Heart left ventricle (tissue), 16 donors: ENCODE results near the gene AHSA1. TPM values are rescaled to one million over a fixed set of nuclear protein-coding genes. Genes with fewer than 3 reads are reported as not detected.

Experiments
- ATAC-seq, 4 donors: fragments of 200-7000 bp; cut with Tn5 transposase; one replicate each; pipeline ENCODE4 v1.9.1; 2020 to 2022; ENCODE audit warnings: moderate library complexity in 4 of 4, mild to moderate bottlenecking in 3 of 4, moderate number of reproducible peaks in 1 of 4
- DNase-seq, 5 donors: peaks; one replicate each; pipeline ENCODE4 v3.0.0-alpha.2; 2020
- H3K27ac ChIP-seq, 12 donors: fragments of 200-600 bp; sonication (generic) in 4 of 12; one replicate each; pipeline versions ENCODE4 v1.5.0 to v1.8.0; 2016 to 2022; ENCODE audit warnings: mild to moderate bottlenecking in 2 of 12
- H3K27me3 ChIP-seq, 9 donors: fragments of 200-600 bp; sonication (generic) in 2 of 9; one replicate each; pipeline versions ENCODE4 v1.5.1 to v1.8.0; 2016 to 2022; ENCODE audit warnings: mild to moderate bottlenecking in 3 of 9
- H3K36me3 ChIP-seq, 9 donors: fragments of 200-600 bp; sonication (generic) in 2 of 9; one replicate each; pipeline versions ENCODE4 v1.5.0 to v1.8.0; 2018 to 2022; ENCODE audit warnings: mild to moderate bottlenecking in 2 of 9
- H3K4me1 ChIP-seq, 12 donors: fragments of 200-600 bp; sonication (generic) in 4 of 12; one replicate each; pipeline versions ENCODE4 v1.5.0 to v1.8.0; 2016 to 2022; ENCODE audit warnings: mild to moderate bottlenecking in 3 of 12
- H3K4me3 ChIP-seq, 12 donors: fragments of 200-600 bp; sonication (generic) in 4 of 12; one replicate each; pipeline versions ENCODE4 v1.5.0 to v1.8.0; 2017 to 2022; ENCODE audit warnings: mild to moderate bottlenecking in 9 of 12, moderate library complexity in 4 of 12
- H3K9me3 ChIP-seq, 12 donors: fragments of 200-600 bp; sonication (generic) in 4 of 12; one replicate each; pipeline versions ENCODE4 v1.5.0 to v1.8.0; 2016 to 2022; ENCODE audit warnings: mild to moderate bottlenecking in 1 of 12
- CTCF ChIP-seq, 12 donors: fragments of 200-600 bp; sonication (generic) in 4 of 12; IDR thresholded peaks; one replicate each; pipeline versions ENCODE4 v1.5.0 to v1.8.0; 2018 to 2022; ENCODE audit warnings: antibody characterized with exemption in 12 of 12, mild to moderate bottlenecking in 5 of 12
- POLR2A ChIP-seq, 2 donors: fragments of 450-650 bp; IDR thresholded peaks; one replicate each; pipeline ENCODE4 v1.6.1; 2017; ENCODE audit warnings: antibody characterized with exemption in 2 of 2, mild to moderate bottlenecking in 2 of 2, moderate library complexity in 2 of 2
- WGBS, 4 donors: extraction: QIAGEN DNeasy Blood & Tissue Kit in 2 of 4; methylation state at CpG; one replicate each; pipeline versions ENCODE4 v1.1.5 to v1.1.7; 2013 to 2018; 5-methylcytosine and 5-hydroxymethylcytosine counted together
- intact Hi-C, 10 donors: fragments of 100-400 bp; cut with DNase I; formaldehyde crosslinking; loops; one replicate each; pipeline versions ENCODE4 v1.11.1 to v1.14.2; 2022
- polyA plus RNA-seq, 2 donors: library from polyadenylated mRNA; stranded (reverse); fragments of 200-250 nt; gene quantifications; one replicate each; pipeline ENCODE4 v1.2.3, GENCODE V29; 2013
- total RNA-seq, 9 donors: library from RNA; depleted of rRNA in 2 of 9; stranded (reverse); fragments of >200 nt in 2 of 9; fragmentation: NEBNext Ultra II Directional in 3 of 9; extraction: Animal tissue kit (Norgen Biotek cat#: 25700) in 3 of 9; gene quantifications; one replicate each; pipeline versions ENCODE4 v1.1.0 to v1.2.4, GENCODE V29; 2016 to 2023
- donor health status: ischemic (EF 13 %, LVEDD 7.1; RV severe dilation, severe dysfunction).
- donor health status: healthy with polysubstance abuse.
- donor health status: DM: no; HTN: yes; CAD: no.
- donor health status: DM: no; HTN: no; CAD: no.
- donor health status: ischemic (EF 25% LVEDD 6.9; RV normal size, moderate dysfunction).
- donor health status: ischemic (EF 25% LVEDD 5.7; RV mildly dilated, moderate dysfunction).
- donor health status: healthy.
- donor health status: DM: yes; HTN: yes; CAD: no.
- donor health status: ischemic (EF 35%, LVEDD 5.7; RV mildly dilated, moderate dysfunction).
- donor health status: nonischemic (EF 11% LVEDD 7.7; RV severe dilation, severe dysfunction).
- donor health status: DM: yes; HTN: yes; CAD: no.
- donor health status: PGD.
- donor health status: ischemic (EF 29% LVEDD 5.4; RV normal size, mild dysfunction).
- donor health status: nonischemic (EF 23%, LVEDD 6.1; RV moderate dilation, normal function).

AHSA1 gene
- total and polyA plus RNA-seq, 11 donors, result 112 to 256 (median 152) TPM

GRCh38 chr14:77469067-77469505, 11.2 kb downstream of the AHSA1 start:
- no peak overlapping the region for H3K4me3 ChIP-seq
- H3K27me3 ChIP-seq, result no peaks in the 10 kb centered on the region
- H3K9me3 ChIP-seq, result no peaks in the 10 kb centered on the region
- H3K36me3 ChIP-seq, result peaks cover 11 to 64% (median 59%) of the 10 kb centered on the region in 9 donors
- intact Hi-C loops, result loop anchor here in 1 of 10 donors (10.0 kb wide), 1 partner anchor 236 kb away; the partner anchor contains the start of genes ALKBH1 and SLIRP
- TF ChIP-seq CTCF (IDR thresholded peaks at IDR 0.05) (no peak), POLR2A (IDR thresholded peaks at IDR 0.05) (no peak)
- H3K4me1 ChIP-seq, result no peaks in the 10 kb centered on the region
- 89 to 92% (median 91%) methylated on average over 14 of the region's 14 CpGs for WGBS, 4 donors
- no peak overlapping the region for H3K27ac ChIP-seq
- ATAC-seq (no peak), DNase-seq (no peak)

DNA sequence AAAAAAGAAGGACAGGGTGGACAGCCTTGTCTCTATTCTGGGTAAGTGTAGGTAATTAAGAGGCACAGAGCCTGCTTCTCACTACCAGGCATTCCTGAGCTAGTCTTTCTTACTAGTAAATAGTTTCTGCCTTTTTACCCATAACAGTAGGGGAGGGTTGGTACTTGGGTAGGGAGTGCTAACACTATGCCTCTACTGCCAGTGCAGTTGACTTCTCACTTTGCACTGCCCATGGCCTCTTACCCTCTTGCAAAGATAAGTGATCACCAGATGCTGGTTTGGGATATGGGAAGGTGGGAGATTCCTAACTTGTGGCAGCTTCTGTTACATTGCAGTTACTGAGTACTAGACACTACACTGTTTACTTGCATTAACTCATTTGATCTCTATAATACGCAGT, 11.6 kb downstream of the AHSA1 start:
- Histone ChIP-seq H3K4me3 (no peak overlapping the region), H3K27ac (no peak overlapping the region), H3K27me3 (no peaks in the 10 kb centered on the region), H3K36me3 (peaks cover 9 to 60% (median 55%) of the 10 kb centered on the region in 9 donors), H3K4me1 (peaks cover 0 to under 1% (median 0%) of the 10 kb centered on the region in 12 donors), H3K9me3 (no peaks in the 10 kb centered on the region)
- 79 to 99% (median 90%) methylated on average over 1 of the region's 1 CpG for WGBS, 4 donors
- no peak for TF ChIP-seq POLR2A (IDR thresholded peaks at IDR 0.05)
- no peak for TF ChIP-seq CTCF (IDR thresholded peaks at IDR 0.05)
- intact Hi-C loops, result loop anchor here in 1 of 10 donors (10.0 kb wide), 1 partner anchor 235 kb away; the partner anchor contains the start of genes ALKBH1 and SLIRP
- no peak for DNase-seq
- ATAC-seq, result no peak

DNA sequence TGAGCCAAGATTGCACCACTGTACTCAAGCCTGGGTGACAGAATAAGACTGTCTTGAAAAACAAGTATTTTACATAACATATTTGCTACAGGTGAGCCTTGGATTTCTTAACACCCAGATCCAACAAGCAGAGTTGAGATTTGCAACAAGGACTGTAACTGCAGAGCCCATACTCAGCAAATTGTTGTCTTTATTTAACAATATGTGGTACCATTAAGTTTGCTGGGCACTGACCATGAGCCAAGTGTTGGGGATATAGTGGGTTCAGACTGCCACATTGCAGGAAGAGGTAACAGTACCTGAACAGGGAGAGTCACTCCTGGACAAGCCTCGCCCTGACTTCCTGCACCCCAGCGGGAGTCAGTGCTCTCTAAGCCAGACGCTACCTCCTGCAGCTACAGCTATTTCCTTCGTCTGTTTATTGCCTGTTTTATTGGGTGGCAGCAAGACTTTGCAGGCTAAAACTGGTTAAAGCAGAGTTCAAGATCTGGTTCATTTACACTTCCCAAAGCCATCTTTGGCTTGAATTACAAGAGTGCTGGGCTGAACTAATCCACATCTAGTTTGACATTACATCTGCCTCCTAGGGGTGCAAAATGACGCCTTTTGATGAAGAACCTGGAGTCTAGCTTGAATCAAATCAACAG, 12.5 kb downstream of the AHSA1 start:
- no peaks in the 10 kb centered on the region for H3K9me3 ChIP-seq
- peaks cover 8 to 52% (median 47%) of the 10 kb centered on the region in 9 donors for H3K36me3 ChIP-seq
- H3K4me3 ChIP-seq, result no peak overlapping the region
- peaks cover 0 to 5% (median 0%) of the 10 kb centered on the region in 12 donors for H3K4me1 ChIP-seq
- DNase-seq (no peak), ATAC-seq (no peak)
- intact Hi-C loops, result no loop called here
- H3K27ac ChIP-seq, result no peak overlapping the region
- WGBS, 4 donors, result 80 to 92% (median 90%) methylated on average over 4 to 5 of the region's 5 CpGs
- H3K27me3 ChIP-seq, result no peaks in the 10 kb centered on the region
- TF ChIP-seq POLR2A (IDR thresholded peaks at IDR 0.05) (no peak), CTCF (IDR thresholded peaks at IDR 0.05) (no peak)

GRCh38 chr14:77473921-77474320, 16.0 kb downstream of the AHSA1 start:
- no peak overlapping the region for H3K27ac ChIP-seq
- intact Hi-C loops, result no loop called here
- H3K4me1 ChIP-seq, result peaks cover 0 to 5% (median 0%) of the 10 kb centered on the region in 12 donors
- WGBS, 4 donors, result 62 to 73% (median 66%) methylated on average over 5 of the region's 5 CpGs
- no peaks in the 10 kb centered on the region for H3K9me3 ChIP-seq
- H3K27me3 ChIP-seq, result no peaks in the 10 kb centered on the region
- H3K4me3 ChIP-seq, result no peak overlapping the region
- ATAC-seq, result no peak
- H3K36me3 ChIP-seq, result peaks cover 0 to 16% (median 11%) of the 10 kb centered on the region in 9 donors
- no peak for TF ChIP-seq POLR2A (IDR thresholded peaks at IDR 0.05)
- no peak for TF ChIP-seq CTCF (IDR thresholded peaks at IDR 0.05)
- DNase-seq, result no peak
